ENCODE results near the gene GNA12. TPM values are rescaled to one million over a fixed set of nuclear protein-coding genes. Genes with fewer than 3 reads are reported as not detected.
A peak's percentile ranks its signal among the peaks of the same experiment; 100 is the strongest.

Gene GNA12
- total and polyA plus RNA-seq, 9 of the 15 experiments (the other 6 are each of a cell fraction or from before 2014, with no cell fraction given) = 0.65 to 32.7 (median 9.6) TPM

DNA sequence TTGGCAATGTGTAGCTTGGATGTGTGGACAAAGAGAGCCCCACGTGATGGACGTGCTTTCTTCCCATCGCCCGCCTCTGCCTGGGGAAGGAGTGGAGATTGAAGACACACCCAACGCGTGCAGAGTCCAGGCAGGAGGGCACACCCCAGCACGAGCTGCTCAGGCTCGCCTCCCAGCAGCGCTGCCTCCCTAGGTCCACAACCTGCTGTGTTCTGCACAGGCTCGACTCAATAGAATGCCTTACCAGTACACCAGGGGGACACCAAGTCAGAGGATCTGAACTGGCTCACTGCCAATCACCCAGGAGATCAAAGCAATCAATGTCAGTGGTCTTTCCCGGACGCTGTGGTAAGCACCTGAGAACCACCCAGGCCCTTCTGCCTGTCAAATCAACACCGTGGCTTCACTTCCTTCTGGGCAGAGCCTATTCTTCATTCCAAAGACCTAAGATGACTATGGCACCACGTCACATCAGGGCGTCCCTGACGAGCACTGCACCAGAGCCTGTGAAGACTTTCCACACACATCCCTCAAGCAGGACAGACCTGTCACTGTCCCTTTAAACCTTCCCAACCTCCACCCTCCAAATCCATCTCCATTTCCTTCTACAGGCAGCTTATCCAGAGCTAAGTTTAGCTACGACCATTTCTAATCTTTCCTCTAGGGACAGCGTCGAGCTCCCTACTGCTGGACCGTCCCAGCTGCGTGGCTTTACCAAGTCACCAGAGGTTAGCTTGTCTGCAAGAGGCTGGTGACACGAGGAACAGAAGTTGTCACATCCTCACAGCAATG is 83.8 kb downstream of the GNA12 start (continued):
- TF ChIP-seq, protein P1, sequence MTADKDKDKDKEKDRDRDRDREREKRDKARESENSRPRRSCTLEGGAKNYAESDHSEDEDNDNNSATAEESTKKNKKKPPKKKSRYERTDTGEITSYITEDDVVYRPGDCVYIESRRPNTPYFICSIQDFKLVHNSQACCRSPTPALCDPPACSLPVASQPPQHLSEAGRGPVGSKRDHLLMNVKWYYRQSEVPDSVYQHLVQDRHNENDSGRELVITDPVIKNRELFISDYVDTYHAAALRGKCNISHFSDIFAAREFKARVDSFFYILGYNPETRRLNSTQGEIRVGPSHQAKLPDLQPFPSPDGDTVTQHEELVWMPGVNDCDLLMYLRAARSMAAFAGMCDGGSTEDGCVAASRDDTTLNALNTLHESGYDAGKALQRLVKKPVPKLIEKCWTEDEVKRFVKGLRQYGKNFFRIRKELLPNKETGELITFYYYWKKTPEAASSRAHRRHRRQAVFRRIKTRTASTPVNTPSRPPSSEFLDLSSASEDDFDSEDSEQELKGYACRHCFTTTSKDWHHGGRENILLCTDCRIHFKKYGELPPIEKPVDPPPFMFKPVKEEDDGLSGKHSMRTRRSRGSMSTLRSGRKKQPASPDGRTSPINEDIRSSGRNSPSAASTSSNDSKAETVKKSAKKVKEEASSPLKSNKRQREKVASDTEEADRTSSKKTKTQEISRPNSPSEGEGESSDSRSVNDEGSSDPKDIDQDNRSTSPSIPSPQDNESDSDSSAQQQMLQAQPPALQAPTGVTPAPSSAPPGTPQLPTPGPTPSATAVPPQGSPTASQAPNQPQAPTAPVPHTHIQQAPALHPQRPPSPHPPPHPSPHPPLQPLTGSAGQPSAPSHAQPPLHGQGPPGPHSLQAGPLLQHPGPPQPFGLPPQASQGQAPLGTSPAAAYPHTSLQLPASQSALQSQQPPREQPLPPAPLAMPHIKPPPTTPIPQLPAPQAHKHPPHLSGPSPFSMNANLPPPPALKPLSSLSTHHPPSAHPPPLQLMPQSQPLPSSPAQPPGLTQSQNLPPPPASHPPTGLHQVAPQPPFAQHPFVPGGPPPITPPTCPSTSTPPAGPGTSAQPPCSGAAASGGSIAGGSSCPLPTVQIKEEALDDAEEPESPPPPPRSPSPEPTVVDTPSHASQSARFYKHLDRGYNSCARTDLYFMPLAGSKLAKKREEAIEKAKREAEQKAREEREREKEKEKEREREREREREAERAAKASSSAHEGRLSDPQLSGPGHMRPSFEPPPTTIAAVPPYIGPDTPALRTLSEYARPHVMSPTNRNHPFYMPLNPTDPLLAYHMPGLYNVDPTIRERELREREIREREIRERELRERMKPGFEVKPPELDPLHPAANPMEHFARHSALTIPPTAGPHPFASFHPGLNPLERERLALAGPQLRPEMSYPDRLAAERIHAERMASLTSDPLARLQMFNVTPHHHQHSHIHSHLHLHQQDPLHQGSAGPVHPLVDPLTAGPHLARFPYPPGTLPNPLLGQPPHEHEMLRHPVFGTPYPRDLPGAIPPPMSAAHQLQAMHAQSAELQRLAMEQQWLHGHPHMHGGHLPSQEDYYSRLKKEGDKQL (CRISPR knock-in tag; IDR thresholded peaks at IDR 0.05; ENCODE audit: borderline replicate concordance) = no peak
- TF ChIP-seq ZZZ3 (IDR thresholded peaks at IDR 0.05) (no peak), SMC3 (conservative IDR thresholded peaks at IDR 0.05; ENCODE audit: insufficient read depth, low read depth, low read length) (no peak), POLR2AphosphoS2 (IDR thresholded peaks at IDR 0.05; ENCODE audit: low read length) (no peak), ZNF77 (CRISPR knock-in tag; IDR thresholded peaks at IDR 0.05) (no peak), PURB (CRISPR knock-in tag; IDR thresholded peaks at IDR 0.05; ENCODE audit: low read depth) (no peak), RBM17 (IDR thresholded peaks at IDR 0.05; ENCODE audit: borderline replicate concordance, low read depth, low read length) (no peak), MIER1 (IDR thresholded peaks at IDR 0.05; ENCODE audit: low read depth) (no peak), ATF1 (CRISPR knock-in tag; IDR thresholded peaks at IDR 0.05) (no peak), ATF1 (tag; IDR thresholded peaks at IDR 0.05) (peak; percentile 34; the same call in 1 of the 2 replicates), HNRNPLL (IDR thresholded peaks at IDR 0.05; ENCODE audit: low read depth, low read length, poor library complexity, severe bottlenecking) (no peak), GTF2B (IDR thresholded peaks at IDR 0.05; ENCODE audit: extremely low read depth, insufficient read length) (no peak), CBX8 (IDR thresholded peaks at IDR 0.05; ENCODE audit: borderline replicate concordance, extremely low read depth, low read depth, low read length, poor library complexity, severe bottlenecking) (no peak), NBN (IDR thresholded peaks at IDR 0.05; ENCODE audit: low read depth) (no peak), HMG20B (CRISPR knock-in tag; IDR thresholded peaks at IDR 0.05) (no peak), ZNF830 (CRISPR knock-in tag; IDR thresholded peaks at IDR 0.05) (no peak), CEBPB (tag; IDR thresholded peaks at IDR 0.05) (no peak), RBFOX2 (IDR thresholded peaks at IDR 0.05; ENCODE audit: low read depth, low read length) (no peak)
- TF ChIP-seq, protein P2, sequence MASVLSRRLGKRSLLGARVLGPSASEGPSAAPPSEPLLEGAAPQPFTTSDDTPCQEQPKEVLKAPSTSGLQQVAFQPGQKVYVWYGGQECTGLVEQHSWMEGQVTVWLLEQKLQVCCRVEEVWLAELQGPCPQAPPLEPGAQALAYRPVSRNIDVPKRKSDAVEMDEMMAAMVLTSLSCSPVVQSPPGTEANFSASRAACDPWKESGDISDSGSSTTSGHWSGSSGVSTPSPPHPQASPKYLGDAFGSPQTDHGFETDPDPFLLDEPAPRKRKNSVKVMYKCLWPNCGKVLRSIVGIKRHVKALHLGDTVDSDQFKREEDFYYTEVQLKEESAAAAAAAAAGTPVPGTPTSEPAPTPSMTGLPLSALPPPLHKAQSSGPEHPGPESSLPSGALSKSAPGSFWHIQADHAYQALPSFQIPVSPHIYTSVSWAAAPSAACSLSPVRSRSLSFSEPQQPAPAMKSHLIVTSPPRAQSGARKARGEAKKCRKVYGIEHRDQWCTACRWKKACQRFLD (CRISPR knock-in tag; IDR thresholded peaks at IDR 0.05) = no peak

All from K562 (cell line).